Measurements from ENCODE around the gene PRKCD. TPM values are rescaled to one million over a fixed set of nuclear protein-coding genes. Genes with fewer than 3 reads are reported as not detected.

PRKCD gene
- total and polyA plus RNA-seq, 9 of the 15 experiments (the other 6 are each of a cell fraction or from before 2014, with no cell fraction given) = 2.5 to 19.5 (median 6.1) TPM

DNA sequence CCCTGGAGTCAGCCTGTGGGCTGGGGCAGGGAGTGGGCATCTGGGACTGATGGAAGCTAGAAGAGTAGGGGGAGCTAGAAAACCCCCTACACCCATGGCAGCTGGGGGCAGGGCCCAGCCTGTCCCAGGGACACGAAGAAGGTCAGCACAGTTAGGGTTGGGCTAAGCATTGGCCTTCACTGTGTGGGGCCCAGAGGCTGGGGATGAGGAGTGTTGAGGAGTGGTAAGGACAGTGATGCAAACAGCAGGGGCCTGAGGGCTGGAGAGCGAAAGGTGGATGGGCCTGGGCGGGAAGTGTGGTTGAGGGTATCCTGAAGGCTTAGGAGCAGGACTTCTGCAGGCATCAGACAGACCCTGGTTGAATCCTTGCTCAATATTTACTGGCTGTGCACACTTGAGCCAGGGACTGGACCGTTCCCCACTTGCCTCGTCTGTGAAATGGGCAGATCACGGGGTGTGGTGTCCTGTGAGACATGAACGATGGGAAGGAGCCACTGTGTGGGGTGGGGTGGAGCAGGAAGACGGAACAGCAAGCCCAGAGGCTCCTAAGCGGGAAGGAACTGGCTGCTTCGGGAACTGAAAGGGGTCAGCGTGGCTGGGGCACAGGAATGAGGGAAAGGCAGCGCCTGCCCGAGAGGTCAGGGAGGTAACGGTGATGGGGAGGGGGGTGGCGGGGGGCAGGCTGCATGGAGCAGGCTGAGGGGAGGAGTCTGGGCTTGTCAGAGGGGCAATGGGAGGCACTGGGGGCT, 7.3 kb downstream of the PRKCD start (continued):
- TF ChIP-seq, protein P1, sequence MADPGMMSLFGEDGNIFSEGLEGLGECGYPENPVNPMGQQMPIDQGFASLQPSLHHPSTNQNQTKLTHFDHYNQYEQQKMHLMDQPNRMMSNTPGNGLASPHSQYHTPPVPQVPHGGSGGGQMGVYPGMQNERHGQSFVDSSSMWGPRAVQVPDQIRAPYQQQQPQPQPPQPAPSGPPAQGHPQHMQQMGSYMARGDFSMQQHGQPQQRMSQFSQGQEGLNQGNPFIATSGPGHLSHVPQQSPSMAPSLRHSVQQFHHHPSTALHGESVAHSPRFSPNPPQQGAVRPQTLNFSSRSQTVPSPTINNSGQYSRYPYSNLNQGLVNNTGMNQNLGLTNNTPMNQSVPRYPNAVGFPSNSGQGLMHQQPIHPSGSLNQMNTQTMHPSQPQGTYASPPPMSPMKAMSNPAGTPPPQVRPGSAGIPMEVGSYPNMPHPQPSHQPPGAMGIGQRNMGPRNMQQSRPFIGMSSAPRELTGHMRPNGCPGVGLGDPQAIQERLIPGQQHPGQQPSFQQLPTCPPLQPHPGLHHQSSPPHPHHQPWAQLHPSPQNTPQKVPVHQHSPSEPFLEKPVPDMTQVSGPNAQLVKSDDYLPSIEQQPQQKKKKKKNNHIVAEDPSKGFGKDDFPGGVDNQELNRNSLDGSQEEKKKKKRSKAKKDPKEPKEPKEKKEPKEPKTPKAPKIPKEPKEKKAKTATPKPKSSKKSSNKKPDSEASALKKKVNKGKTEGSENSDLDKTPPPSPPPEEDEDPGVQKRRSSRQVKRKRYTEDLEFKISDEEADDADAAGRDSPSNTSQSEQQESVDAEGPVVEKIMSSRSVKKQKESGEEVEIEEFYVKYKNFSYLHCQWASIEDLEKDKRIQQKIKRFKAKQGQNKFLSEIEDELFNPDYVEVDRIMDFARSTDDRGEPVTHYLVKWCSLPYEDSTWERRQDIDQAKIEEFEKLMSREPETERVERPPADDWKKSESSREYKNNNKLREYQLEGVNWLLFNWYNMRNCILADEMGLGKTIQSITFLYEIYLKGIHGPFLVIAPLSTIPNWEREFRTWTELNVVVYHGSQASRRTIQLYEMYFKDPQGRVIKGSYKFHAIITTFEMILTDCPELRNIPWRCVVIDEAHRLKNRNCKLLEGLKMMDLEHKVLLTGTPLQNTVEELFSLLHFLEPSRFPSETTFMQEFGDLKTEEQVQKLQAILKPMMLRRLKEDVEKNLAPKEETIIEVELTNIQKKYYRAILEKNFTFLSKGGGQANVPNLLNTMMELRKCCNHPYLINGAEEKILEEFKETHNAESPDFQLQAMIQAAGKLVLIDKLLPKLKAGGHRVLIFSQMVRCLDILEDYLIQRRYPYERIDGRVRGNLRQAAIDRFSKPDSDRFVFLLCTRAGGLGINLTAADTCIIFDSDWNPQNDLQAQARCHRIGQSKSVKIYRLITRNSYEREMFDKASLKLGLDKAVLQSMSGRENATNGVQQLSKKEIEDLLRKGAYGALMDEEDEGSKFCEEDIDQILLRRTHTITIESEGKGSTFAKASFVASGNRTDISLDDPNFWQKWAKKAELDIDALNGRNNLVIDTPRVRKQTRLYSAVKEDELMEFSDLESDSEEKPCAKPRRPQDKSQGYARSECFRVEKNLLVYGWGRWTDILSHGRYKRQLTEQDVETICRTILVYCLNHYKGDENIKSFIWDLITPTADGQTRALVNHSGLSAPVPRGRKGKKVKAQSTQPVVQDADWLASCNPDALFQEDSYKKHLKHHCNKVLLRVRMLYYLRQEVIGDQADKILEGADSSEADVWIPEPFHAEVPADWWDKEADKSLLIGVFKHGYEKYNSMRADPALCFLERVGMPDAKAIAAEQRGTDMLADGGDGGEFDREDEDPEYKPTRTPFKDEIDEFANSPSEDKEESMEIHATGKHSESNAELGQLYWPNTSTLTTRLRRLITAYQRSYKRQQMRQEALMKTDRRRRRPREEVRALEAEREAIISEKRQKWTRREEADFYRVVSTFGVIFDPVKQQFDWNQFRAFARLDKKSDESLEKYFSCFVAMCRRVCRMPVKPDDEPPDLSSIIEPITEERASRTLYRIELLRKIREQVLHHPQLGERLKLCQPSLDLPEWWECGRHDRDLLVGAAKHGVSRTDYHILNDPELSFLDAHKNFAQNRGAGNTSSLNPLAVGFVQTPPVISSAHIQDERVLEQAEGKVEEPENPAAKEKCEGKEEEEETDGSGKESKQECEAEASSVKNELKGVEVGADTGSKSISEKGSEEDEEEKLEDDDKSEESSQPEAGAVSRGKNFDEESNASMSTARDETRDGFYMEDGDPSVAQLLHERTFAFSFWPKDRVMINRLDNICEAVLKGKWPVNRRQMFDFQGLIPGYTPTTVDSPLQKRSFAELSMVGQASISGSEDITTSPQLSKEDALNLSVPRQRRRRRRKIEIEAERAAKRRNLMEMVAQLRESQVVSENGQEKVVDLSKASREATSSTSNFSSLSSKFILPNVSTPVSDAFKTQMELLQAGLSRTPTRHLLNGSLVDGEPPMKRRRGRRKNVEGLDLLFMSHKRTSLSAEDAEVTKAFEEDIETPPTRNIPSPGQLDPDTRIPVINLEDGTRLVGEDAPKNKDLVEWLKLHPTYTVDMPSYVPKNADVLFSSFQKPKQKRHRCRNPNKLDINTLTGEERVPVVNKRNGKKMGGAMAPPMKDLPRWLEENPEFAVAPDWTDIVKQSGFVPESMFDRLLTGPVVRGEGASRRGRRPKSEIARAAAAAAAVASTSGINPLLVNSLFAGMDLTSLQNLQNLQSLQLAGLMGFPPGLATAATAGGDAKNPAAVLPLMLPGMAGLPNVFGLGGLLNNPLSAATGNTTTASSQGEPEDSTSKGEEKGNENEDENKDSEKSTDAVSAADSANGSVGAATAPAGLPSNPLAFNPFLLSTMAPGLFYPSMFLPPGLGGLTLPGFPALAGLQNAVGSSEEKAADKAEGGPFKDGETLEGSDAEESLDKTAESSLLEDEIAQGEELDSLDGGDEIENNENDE (IDR thresholded peaks at IDR 0.05; ENCODE audit: low read depth, low read length) = no peak
- TF ChIP-seq ZNF583 (CRISPR knock-in tag; IDR thresholded peaks at IDR 0.05) = no peak
- TF ChIP-seq, protein P2, sequence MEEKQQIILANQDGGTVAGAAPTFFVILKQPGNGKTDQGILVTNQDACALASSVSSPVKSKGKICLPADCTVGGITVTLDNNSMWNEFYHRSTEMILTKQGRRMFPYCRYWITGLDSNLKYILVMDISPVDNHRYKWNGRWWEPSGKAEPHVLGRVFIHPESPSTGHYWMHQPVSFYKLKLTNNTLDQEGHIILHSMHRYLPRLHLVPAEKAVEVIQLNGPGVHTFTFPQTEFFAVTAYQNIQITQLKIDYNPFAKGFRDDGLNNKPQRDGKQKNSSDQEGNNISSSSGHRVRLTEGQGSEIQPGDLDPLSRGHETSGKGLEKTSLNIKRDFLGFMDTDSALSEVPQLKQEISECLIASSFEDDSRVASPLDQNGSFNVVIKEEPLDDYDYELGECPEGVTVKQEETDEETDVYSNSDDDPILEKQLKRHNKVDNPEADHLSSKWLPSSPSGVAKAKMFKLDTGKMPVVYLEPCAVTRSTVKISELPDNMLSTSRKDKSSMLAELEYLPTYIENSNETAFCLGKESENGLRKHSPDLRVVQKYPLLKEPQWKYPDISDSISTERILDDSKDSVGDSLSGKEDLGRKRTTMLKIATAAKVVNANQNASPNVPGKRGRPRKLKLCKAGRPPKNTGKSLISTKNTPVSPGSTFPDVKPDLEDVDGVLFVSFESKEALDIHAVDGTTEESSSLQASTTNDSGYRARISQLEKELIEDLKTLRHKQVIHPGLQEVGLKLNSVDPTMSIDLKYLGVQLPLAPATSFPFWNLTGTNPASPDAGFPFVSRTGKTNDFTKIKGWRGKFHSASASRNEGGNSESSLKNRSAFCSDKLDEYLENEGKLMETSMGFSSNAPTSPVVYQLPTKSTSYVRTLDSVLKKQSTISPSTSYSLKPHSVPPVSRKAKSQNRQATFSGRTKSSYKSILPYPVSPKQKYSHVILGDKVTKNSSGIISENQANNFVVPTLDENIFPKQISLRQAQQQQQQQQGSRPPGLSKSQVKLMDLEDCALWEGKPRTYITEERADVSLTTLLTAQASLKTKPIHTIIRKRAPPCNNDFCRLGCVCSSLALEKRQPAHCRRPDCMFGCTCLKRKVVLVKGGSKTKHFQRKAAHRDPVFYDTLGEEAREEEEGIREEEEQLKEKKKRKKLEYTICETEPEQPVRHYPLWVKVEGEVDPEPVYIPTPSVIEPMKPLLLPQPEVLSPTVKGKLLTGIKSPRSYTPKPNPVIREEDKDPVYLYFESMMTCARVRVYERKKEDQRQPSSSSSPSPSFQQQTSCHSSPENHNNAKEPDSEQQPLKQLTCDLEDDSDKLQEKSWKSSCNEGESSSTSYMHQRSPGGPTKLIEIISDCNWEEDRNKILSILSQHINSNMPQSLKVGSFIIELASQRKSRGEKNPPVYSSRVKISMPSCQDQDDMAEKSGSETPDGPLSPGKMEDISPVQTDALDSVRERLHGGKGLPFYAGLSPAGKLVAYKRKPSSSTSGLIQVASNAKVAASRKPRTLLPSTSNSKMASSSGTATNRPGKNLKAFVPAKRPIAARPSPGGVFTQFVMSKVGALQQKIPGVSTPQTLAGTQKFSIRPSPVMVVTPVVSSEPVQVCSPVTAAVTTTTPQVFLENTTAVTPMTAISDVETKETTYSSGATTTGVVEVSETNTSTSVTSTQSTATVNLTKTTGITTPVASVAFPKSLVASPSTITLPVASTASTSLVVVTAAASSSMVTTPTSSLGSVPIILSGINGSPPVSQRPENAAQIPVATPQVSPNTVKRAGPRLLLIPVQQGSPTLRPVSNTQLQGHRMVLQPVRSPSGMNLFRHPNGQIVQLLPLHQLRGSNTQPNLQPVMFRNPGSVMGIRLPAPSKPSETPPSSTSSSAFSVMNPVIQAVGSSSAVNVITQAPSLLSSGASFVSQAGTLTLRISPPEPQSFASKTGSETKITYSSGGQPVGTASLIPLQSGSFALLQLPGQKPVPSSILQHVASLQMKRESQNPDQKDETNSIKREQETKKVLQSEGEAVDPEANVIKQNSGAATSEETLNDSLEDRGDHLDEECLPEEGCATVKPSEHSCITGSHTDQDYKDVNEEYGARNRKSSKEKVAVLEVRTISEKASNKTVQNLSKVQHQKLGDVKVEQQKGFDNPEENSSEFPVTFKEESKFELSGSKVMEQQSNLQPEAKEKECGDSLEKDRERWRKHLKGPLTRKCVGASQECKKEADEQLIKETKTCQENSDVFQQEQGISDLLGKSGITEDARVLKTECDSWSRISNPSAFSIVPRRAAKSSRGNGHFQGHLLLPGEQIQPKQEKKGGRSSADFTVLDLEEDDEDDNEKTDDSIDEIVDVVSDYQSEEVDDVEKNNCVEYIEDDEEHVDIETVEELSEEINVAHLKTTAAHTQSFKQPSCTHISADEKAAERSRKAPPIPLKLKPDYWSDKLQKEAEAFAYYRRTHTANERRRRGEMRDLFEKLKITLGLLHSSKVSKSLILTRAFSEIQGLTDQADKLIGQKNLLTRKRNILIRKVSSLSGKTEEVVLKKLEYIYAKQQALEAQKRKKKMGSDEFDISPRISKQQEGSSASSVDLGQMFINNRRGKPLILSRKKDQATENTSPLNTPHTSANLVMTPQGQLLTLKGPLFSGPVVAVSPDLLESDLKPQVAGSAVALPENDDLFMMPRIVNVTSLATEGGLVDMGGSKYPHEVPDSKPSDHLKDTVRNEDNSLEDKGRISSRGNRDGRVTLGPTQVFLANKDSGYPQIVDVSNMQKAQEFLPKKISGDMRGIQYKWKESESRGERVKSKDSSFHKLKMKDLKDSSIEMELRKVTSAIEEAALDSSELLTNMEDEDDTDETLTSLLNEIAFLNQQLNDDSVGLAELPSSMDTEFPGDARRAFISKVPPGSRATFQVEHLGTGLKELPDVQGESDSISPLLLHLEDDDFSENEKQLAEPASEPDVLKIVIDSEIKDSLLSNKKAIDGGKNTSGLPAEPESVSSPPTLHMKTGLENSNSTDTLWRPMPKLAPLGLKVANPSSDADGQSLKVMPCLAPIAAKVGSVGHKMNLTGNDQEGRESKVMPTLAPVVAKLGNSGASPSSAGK (IDR thresholded peaks at IDR 0.05) = no peak
- no peak for TF ChIP-seq WHSC1 (IDR thresholded peaks at IDR 0.05; ENCODE audit: low read length)
